ENCODE results near the gene ROR2. TPM values are rescaled to one million over a fixed set of nuclear protein-coding genes. Genes with fewer than 3 reads are reported as not detected.

Gene ROR2
- polyA plus RNA-seq, 3 donors, result 0.67 to 3.7 (median 2.8) TPM

GRCh38 chr9:91890662-91891061 is 59.4 kb downstream of the ROR2 start:
- H3K27ac ChIP-seq (ENCODE audit: low read depth, low read length), result no peak overlapping the region
- WGBS, 3 donors, result 79 to 82% (median 81%) methylated on average over 3 of the region's 3 CpGs

GRCh38 chr9:91889161-91889911 is 60.7 kb downstream of the ROR2 start:
- no peak overlapping the region for H3K27ac ChIP-seq (ENCODE audit: low read depth, low read length)
- 73 to 80% (median 76%) methylated on average over 16 of the region's 16 CpGs for WGBS, 3 donors

- WGBS, 3 donors, result 70 to 78% (median 71%) methylated on average over 31 to 32 of the region's 32 CpGs
- H3K27ac ChIP-seq (ENCODE audit: low read depth, low read length), result no peak overlapping the region
Observed at GRCh38 chr9:91886414-91887076, 63.5 kb downstream of the ROR2 start.

- 76 to 83% (median 82%) methylated on average over 22 of the region's 22 CpGs for WGBS, 3 donors
- no peak overlapping the region for H3K27ac ChIP-seq (ENCODE audit: low read depth, low read length)
Observed at GRCh38 chr9:91885746-91886413, 64.1 kb downstream of the ROR2 start.

- H3K27ac ChIP-seq (ENCODE audit: low read depth, low read length), result no peak overlapping the region
- 75 to 79% (median 76%) methylated on average over 12 of the region's 12 CpGs for WGBS, 3 donors
Observed at GRCh38 chr9:91884696-91885687, 65.0 kb downstream of the ROR2 start.

GRCh38 chr9:91884153-91884552 is 65.9 kb downstream of the ROR2 start:
- WGBS, 3 donors, result 85 to 97% (median 93%) methylated on average over 1 of the region's 1 CpG
- H3K27ac ChIP-seq (ENCODE audit: low read depth, low read length), result no peak overlapping the region

- H3K27ac ChIP-seq (ENCODE audit: low read depth, low read length), result no peak overlapping the region
- WGBS, 3 donors, result 89 to 98% (median 93%) methylated on average over 3 of the region's 3 CpGs
Observed at GRCh38 chr9:91883503-91883902, 66.5 kb downstream of the ROR2 start.

- H3K27ac ChIP-seq (ENCODE audit: low read depth, low read length), result no peak overlapping the region
- 84 to 94% (median 86%) methylated on average over 4 of the region's 4 CpGs for WGBS, 3 donors
Observed at GRCh38 chr9:91882627-91883026, 67.4 kb downstream of the ROR2 start.

GRCh38 chr9:91880378-91880972 is 69.6 kb downstream of the ROR2 start:
- H3K27ac ChIP-seq (ENCODE audit: low read depth, low read length), result no peak overlapping the region
- 80 to 83% (median 83%) methylated on average over 3 of the region's 3 CpGs for WGBS, 3 donors

GRCh38 chr9:91879231-91879630 is 70.8 kb downstream of the ROR2 start:
- 90 to 100% (median 93%) methylated on average over 1 of the region's 1 CpG for WGBS, 3 donors
- H3K27ac ChIP-seq (ENCODE audit: low read depth, low read length), result no peak overlapping the region

- 81 to 91% (median 82%) methylated on average over 6 of the region's 6 CpGs for WGBS, 3 donors
- no peak overlapping the region for H3K27ac ChIP-seq (ENCODE audit: low read depth, low read length)
Observed at GRCh38 chr9:91873637-91874051, 76.4 kb downstream of the ROR2 start.

- WGBS, 3 donors, result 72 to 84% (median 76%) methylated on average over 5 of the region's 5 CpGs
- H3K27ac ChIP-seq (ENCODE audit: low read depth, low read length), result no peak overlapping the region
Observed at GRCh38 chr9:91868732-91869391, 81.2 kb downstream of the ROR2 start.

GRCh38 chr9:91867740-91868139 is 82.3 kb downstream of the ROR2 start:
- no peak overlapping the region for H3K27ac ChIP-seq (ENCODE audit: low read depth, low read length)

GRCh38 chr9:91865041-91865440 is 85.0 kb downstream of the ROR2 start:
- H3K27ac ChIP-seq (ENCODE audit: low read depth, low read length), result no peak overlapping the region
- WGBS, 3 donors, result 53 to 66% (median 60%) methylated on average over 5 of the region's 5 CpGs

More at GRCh38 chr9:91867740-91868139, 82.3 kb downstream of the ROR2 start:
- 84 to 93% (median 87%) methylated on average over 6 of the region's 6 CpGs for WGBS, 3 donors

GRCh38 chr9:91864380-91864779 is 85.6 kb downstream of the ROR2 start:
- H3K27ac ChIP-seq (ENCODE audit: low read depth, low read length), result no peak overlapping the region
- WGBS, 3 donors, result 43 to 72% (median 54%) methylated on average over 4 of the region's 4 CpGs

- H3K27ac ChIP-seq (ENCODE audit: low read depth, low read length), result no peak overlapping the region
- 77 to 94% (median 81%) methylated on average over 4 of the region's 4 CpGs for WGBS, 3 donors
Observed at GRCh38 chr9:91863469-91863868, 86.6 kb downstream of the ROR2 start.

Measured in adipose tissue (tissue), 3 donors.